Muscle layer of duodenum (tissue), 2 donors: Measurements from ENCODE around the gene GAN.
A peak's percentile ranks its signal among the peaks of the same experiment; 100 is the strongest.
"Not testable (repeated sequence)": the region's sequence is repeated elsewhere in the genome, so short reads cannot be mapped to it uniquely, and the experiment has no call there.

ENCODE experiments used
- H3K27ac ChIP-seq: one replicate; pipeline ENCODE4 v1.7.0; 2013; ENCODE audit warnings: mild to moderate bottlenecking, low read length
- H3K27me3 ChIP-seq: one replicate; pipeline ENCODE4 v1.7.0; 2013; ENCODE audit warnings: low read depth, mild to moderate bottlenecking, control low read depth, low read length
- H3K36me3 ChIP-seq, 2 donors: one replicate each; pipeline ENCODE4 v1.7.0; 2013; ENCODE audit warnings: low read length in 2 of 2, control low read depth in 1 of 2, mild to moderate bottlenecking in 1 of 2; ENCODE audit not compliant: insufficient read depth in 2 of 2, control insufficient read depth in 1 of 2
- H3K4me1 ChIP-seq, 2 donors: one replicate each; pipeline ENCODE4 v1.7.0; 2013; ENCODE audit warnings: low read length in 2 of 2, mild to moderate bottlenecking in 2 of 2, control low read depth in 1 of 2, moderate library complexity in 1 of 2; ENCODE audit not compliant: insufficient read depth in 2 of 2, control insufficient read depth in 1 of 2
- H3K4me3 ChIP-seq, 2 donors: one replicate each; pipeline ENCODE4 v1.7.0; 2013; ENCODE audit warnings: low read length in 2 of 2, low read depth in 1 of 2, mild to moderate bottlenecking in 1 of 2
- H3K9me3 ChIP-seq, 2 donors: one replicate each; pipeline ENCODE4 v1.7.0; 2013; ENCODE audit warnings: low read length in 2 of 2, control low read depth in 1 of 2, mild to moderate bottlenecking in 1 of 2; ENCODE audit not compliant: control insufficient read depth in 1 of 2
- donor health status: healthy.

GAN gene

DNA sequence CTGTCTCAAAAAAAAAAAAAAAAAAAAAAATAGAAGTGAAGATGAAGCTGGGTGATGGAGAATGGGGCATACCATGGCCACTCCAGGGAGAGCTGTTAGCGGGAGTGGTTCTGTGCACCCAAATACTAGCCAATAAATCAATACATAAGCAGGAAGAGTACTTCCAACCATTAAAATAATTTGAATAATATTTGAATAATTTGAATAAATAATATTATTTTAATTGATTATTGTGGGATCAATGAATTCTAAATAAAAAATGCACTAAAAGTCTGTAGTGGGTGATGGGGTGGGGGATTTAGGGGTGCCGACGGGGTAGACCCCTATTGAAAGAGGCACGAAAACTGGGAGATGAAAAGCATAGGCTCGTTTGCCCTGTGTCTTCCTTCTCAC lies 88.4 kb downstream of the GAN start:
- no peak overlapping the region for H3K27ac ChIP-seq
- H3K27me3 ChIP-seq: no peaks in the 10 kb centered on the region
- H3K4me3 ChIP-seq: peak overlapping the region in 1 of 2 donors; percentile 5
- H3K9me3 ChIP-seq: no peaks in the 10 kb centered on the region
- H3K4me1 ChIP-seq: peaks cover 0 to 4% of the 10 kb centered on the region in 2 donors
- no peaks in the 10 kb centered on the region for H3K36me3 ChIP-seq

DNA sequence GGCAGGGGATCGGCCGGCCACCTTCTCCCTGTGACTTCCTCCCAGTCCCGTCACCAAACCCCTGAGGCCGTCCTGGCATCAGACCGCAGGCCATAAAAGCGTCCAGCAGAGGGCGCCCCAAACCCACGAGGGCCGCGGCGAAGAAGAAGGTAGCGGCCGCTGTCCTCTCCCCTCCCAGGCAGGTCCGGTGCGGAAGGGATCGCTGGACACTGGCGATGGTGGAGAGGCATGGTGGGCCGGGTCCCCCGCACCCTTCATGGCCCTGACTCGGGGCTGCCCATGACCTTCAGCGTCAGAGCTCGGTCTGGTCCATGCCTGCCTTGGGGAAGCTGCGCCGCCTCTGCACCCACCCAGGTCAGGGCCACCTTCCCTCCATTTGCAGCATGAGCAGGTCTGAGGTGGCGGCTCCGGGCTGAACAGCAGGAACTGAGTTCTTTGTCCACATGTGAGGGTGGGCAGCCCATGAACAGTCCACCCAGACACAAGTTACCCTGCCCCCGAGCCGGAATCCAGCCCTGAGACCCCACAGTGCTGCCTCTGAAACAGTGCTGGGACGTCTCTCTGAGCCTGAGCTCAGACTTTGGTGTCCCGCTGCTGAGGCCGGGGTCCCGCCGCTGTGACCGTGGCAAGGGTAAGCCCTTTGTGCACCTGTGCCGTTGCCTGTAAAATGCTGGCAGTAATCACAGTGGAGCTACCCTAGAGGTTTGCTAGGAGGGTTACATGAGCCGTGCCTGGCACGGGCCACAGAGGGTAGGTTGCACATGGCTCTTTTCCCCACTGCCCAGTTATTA lies 89.0 kb downstream of the GAN start:
- Histone ChIP-seq H3K36me3 (no peaks in the 10 kb centered on the region), H3K4me1 (peaks cover 0 to 4% of the 10 kb centered on the region in 2 donors), H3K27ac (no peak overlapping the region)

DNA sequence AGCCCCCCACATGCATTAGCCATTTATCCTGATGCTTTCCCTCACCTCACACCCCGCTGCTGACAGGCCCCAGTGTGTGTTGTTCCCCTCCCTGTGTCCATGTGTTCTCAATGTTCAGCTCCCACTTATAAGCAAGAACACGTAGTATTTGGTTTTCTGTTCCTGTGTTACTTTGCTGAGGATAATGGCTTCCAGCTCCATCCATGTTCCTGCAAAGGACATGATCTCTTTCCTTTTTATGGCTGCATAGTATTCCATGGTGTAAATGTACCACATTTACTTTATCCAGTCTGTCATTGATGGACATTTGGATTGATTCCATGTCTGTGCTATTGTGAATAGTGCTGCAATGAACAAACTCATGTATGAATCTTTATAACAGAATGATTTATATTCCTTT lies 90.2 kb downstream of the GAN start:
- not testable (repeated sequence) for H3K4me1 ChIP-seq, H3K9me3 ChIP-seq, H3K27me3 ChIP-seq, H3K27ac ChIP-seq, H3K36me3 ChIP-seq, H3K4me3 ChIP-seq

More for the DNA sequence above, 89.0 kb downstream of the GAN start:
- H3K9me3 ChIP-seq: no peaks in the 10 kb centered on the region
- H3K4me3 ChIP-seq: peak overlapping the region in 1 of 2 donors; percentile 5
- no peaks in the 10 kb centered on the region for H3K27me3 ChIP-seq

DNA sequence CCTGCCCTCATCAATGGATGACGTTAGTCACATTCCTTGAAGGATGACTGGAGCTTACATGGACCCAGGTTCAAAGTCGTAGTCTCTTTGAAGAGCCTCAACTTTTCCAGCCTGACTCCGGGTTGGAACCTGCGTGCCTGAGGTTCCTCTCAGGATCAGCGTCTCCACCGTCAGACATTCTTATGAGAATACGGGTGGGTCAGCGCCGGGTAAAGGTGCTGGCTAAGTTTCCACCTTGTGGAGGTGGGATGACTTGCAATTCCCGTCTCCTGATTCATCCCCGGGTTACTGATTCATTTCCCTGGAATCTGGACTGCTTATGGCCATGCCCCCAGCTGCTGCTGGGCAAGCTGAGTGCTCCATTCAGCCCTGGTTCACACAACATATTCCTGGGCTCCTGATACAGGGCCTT lies 90.9 kb downstream of the GAN start:
- Histone ChIP-seq H3K27me3 (no peaks in the 10 kb centered on the region), H3K9me3 (no peaks in the 10 kb centered on the region), H3K4me3 (no peak overlapping the region), H3K36me3 (no peaks in the 10 kb centered on the region), H3K27ac (no peak overlapping the region), H3K4me1 (peaks cover 0 to 4% of the 10 kb centered on the region in 2 donors)

DNA sequence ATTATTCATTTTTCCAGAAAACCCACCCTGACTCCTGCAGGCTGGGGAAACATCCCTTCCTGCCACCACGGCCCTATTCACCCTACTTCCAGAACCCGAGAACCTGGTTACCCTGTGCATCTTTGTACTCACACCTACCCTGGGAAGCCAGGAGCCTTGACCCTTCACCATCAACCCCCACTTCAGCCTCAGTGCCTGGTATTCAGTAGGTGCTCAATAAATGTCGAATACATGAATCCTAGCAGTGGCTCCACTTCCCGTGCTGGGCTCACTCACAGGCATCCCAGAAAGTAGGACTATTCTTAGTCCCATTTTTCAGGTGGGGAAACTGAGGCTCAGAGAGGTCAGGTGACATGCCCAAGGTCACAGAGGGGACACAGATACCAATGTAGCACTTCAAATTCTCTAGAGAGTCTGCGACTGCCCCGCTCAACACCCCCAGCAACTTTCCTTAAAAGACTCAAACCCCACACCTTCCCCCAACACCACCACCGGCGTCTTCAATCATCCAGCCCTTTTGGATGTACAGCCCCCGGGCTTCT lies 93.7 kb downstream of the GAN start:
- H3K27ac ChIP-seq: no peak overlapping the region
- peaks cover 0 to 4% of the 10 kb centered on the region in 2 donors for H3K4me1 ChIP-seq
- H3K9me3 ChIP-seq: no peaks in the 10 kb centered on the region
- H3K36me3 ChIP-seq: no peaks in the 10 kb centered on the region
- H3K4me3 ChIP-seq: no peak overlapping the region
- no peaks in the 10 kb centered on the region for H3K27me3 ChIP-seq

DNA sequence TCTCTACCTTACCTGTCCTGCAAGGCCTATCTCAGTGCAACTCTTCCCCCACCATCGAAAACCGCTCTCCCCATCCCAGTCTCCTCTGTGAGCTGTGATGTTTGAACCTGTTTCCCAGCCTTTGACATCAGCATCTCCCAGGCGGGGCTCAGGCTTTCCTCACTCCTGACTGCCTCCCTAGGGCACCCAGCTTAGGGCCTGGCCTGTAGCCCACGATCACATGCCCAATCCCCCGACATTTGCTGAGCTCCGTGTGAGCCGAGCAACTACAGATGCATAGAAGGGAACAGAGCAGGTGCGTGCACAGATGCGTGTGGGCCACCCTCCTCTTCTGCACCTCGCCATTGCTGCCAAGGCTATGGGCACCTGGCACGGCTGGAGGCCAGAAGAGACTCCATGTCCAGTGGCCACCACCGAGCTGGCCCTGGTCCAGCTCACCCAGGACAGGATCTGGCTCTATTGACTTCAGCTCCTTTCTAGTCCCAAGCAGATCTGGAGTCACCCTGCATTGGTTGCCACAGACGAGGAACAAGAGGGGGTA lies 94.3 kb downstream of the GAN start:
- Histone ChIP-seq H3K27ac (no peak overlapping the region), H3K36me3 (no peaks in the 10 kb centered on the region), H3K4me1 (no peaks in the 10 kb centered on the region), H3K4me3 (no peak overlapping the region), H3K27me3 (no peaks in the 10 kb centered on the region), H3K9me3 (no peaks in the 10 kb centered on the region)

DNA sequence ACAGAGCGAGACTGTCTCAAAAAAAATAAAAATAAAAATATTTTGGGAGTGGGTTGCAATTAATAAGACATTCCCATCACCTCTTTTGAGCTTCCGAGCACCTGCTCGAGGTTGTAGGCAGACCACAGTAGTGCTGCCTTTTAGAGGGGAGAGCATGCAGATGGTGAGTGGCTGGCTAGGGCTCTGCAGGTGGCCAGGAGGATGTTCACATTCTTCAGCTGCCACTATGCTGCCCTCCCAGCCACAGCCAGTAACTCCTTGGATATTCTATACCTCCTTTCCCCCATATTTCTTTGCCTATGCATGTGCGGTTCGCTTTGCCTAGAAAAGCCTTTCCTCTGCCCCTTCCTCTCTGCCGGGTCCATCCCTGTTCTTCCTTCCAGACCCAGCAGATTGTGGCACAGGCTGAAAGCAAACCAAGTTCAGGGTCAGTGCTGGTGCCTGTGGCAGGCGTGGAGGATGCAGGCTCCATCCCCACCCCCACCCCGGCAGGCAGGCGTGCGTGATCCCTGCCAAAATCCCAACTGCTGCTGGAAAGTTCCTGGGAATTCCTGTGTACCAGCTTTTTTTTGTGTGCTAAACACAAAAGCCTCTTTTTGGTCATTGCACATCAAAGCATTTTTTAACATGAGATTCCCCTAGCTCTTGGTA lies 96.0 kb downstream of the GAN start:
- Histone ChIP-seq H3K27ac (no peak overlapping the region), H3K4me3 (no peak overlapping the region)

DNA sequence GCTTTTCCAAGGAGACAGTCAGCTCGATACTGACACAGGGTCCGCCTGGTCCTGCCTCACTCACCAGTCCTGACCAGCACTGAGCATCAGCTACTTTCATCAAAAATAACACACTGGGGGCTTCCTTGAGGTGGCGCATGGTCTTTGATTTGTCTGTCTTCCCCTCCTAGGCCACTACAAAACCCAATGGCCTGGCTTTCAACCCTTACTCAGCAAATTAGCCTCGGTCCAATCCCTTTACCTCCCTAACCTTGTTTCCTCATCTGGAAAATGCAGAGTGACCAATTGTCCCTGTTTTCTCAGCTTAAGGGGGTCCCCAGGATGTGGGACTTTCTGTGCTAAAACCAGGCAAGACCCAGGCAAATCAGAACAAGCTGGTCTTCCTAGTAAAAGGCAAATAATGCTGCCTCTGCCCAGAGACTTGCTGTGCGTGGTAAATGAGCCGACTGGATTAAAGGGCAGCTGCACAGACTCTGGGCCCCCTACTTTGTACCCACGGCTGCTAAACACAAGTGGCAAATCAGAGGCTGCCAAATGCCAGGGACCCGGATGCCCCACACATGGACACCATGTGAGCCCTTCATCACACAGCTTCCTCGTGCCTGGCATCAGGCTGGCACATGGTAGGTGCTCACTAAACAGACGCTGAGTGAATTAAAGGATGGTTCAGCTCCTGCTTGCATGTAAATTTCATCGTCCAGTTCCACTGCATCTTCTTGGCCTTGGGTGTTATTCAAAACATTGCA lies 98.7 kb downstream of the GAN start:
- no peaks in the 10 kb centered on the region for H3K27me3 ChIP-seq
- H3K27ac ChIP-seq: no peak overlapping the region
- H3K4me1 ChIP-seq: no peaks in the 10 kb centered on the region
- H3K36me3 ChIP-seq: no peaks in the 10 kb centered on the region
- no peak overlapping the region for H3K4me3 ChIP-seq
- H3K9me3 ChIP-seq: no peaks in the 10 kb centered on the region

More for the DNA sequence above, 96.0 kb downstream of the GAN start:
- no peaks in the 10 kb centered on the region for H3K36me3 ChIP-seq
- no peaks in the 10 kb centered on the region for H3K4me1 ChIP-seq
- no peaks in the 10 kb centered on the region for H3K27me3 ChIP-seq
- H3K9me3 ChIP-seq: no peaks in the 10 kb centered on the region

DNA sequence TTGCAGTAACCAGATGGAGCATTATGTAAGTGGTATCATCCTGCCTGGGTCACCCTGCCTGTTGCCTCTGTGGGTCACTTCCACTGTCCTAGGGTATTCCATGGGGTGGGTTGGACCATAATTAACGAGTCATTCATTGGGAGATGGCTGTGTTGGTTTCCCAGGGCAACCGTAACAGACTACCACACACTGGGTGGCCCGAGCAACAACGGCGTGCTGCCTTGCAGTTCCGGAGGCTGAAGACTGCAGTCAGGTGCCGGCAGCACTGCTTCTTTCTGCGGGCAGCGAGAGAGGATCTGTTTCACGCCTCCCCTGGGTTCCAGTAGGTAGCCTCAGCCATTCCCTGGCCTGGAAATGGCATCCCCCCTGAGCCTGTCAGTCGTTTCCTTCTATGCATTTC lies 101.0 kb downstream of the GAN start:
- Histone ChIP-seq H3K4me1 (no peaks in the 10 kb centered on the region), H3K27me3 (no peaks in the 10 kb centered on the region), H3K9me3 (no peaks in the 10 kb centered on the region), H3K4me3 (no peak overlapping the region), H3K27ac (no peak overlapping the region), H3K36me3 (no peaks in the 10 kb centered on the region)

DNA sequence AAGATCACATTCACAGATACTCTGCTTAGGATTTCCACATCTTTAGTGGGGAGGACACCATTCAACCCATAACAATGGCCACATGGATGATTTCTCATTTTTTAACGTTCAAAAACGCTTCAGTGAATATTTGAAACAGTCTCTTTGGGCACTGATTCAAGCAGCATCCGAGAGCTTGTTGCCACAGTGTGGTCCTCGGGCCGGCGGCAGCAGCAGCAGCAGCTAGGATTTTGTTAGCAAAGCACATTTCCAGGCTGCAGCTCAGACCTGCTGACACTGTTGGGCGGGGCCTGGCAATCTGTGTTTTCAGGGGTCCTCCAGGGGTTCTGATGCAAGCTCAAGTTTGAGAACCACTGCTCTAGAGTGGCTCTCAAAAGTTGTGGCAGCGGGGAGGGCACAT lies 102.0 kb downstream of the GAN start:
- H3K4me3 ChIP-seq: no peak overlapping the region

DNA sequence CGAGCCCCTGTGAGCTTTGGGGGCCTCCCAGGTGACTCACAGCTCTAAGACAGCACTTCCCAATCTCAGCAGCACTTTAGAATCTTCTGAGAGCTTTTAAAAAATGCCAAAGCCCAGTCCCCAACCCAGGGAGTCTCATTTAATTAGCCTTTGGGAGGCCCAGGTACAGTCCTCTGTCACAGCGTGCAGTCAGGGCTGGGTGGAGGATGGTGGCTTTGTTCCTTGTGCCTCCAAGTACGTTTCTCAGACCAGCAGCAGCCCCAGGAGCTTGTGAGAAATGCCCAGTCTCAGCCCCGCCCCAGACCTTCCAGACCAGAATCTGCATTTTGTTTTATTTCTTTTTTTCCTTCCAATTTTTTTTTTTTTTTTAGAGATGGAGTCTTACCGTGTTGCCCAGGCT lies 102.4 kb downstream of the GAN start:
- Histone ChIP-seq H3K27ac (no peak overlapping the region), H3K36me3 (no peaks in the 10 kb centered on the region), H3K9me3 (no peaks in the 10 kb centered on the region), H3K27me3 (no peaks in the 10 kb centered on the region), H3K4me1 (no peaks in the 10 kb centered on the region), H3K4me3 (no peak overlapping the region)

More for the DNA sequence above, 102.0 kb downstream of the GAN start:
- Histone ChIP-seq H3K4me1 (no peaks in the 10 kb centered on the region), H3K27me3 (no peaks in the 10 kb centered on the region), H3K36me3 (no peaks in the 10 kb centered on the region), H3K27ac (no peak overlapping the region), H3K9me3 (no peaks in the 10 kb centered on the region)
